Chondrocyte (in vitro differentiated cells): ENCODE data around the gene C5orf52. TPM values are rescaled to one million over a fixed set of nuclear protein-coding genes. Genes with fewer than 3 reads are reported as not detected.

Experiments
- DNase-seq: peaks from one replicate; pipeline ENCODE4 v3.0.0; 2021; ENCODE audit warnings: mixed read lengths, low spot score
- H3K27ac Mint-ChIP-seq: one replicate; pipeline ENCODE4 v1.8.0; 2021; ENCODE audit warnings: mild to moderate bottlenecking, moderate library complexity, mixed read lengths; ENCODE audit not compliant: unreplicated experiment
- H3K27me3 Mint-ChIP-seq: 2 replicates; pipeline ENCODE4 v1.8.0; 2021; ENCODE audit warnings: low read depth, mixed read lengths
- H3K36me3 Mint-ChIP-seq: 2 replicates; pipeline ENCODE4 v1.8.0; 2021; ENCODE audit warnings: low read depth, mixed read lengths
- H3K4me1 Mint-ChIP-seq: 2 replicates; pipeline ENCODE4 v1.8.0; 2021; ENCODE audit warnings: low read depth, mild to moderate bottlenecking, mixed read lengths
- H3K4me3 Mint-ChIP-seq: one replicate; pipeline ENCODE4 v1.8.0; 2021; ENCODE audit warnings: mild to moderate bottlenecking, moderate library complexity, mixed read lengths; ENCODE audit not compliant: unreplicated experiment
- H3K9me3 Mint-ChIP-seq: 2 replicates; pipeline ENCODE4 v1.8.0; 2021; ENCODE audit warnings: low read depth, mixed read lengths
- CTCF ChIP-seq: fragments of 200-600 bp; sonication (generic); IDR thresholded peaks from 2 replicates; pipeline ENCODE4 v1.5.0; 2021; ENCODE audit warnings: antibody characterized with exemption, mild to moderate bottlenecking, moderate library complexity
- total RNA-seq: library from RNA; stranded (reverse); gene quantifications from 3 replicates; pipeline ENCODE4 v1.2.1, GENCODE V29; 2021

C5orf52 gene
- total RNA-seq, 1 donor from 2014 or later = not detected

GRCh38 chr5:157657516-157657915, 13.8 kb upstream of the C5orf52 start:
- no peak for TF ChIP-seq CTCF
- Mint-ChIP-seq H3K27me3 (no peaks in the 10 kb centered on the region), H3K9me3 (peaks cover 13% of the 10 kb centered on the region), H3K4me3 (no peak overlapping the region), H3K36me3 (peaks cover 1% of the 10 kb centered on the region), H3K27ac (no peak overlapping the region), H3K4me1 (no peaks in the 10 kb centered on the region)
- no peak for DNase-seq

- H3K27me3 Mint-ChIP-seq = no peaks in the 10 kb centered on the region
- H3K36me3 Mint-ChIP-seq = no peaks in the 10 kb centered on the region
- H3K4me1 Mint-ChIP-seq = no peaks in the 10 kb centered on the region
- peaks cover 12% of the 10 kb centered on the region for H3K9me3 Mint-ChIP-seq
- DNase-seq = no peak
- H3K4me3 Mint-ChIP-seq = no peak overlapping the region
- TF ChIP-seq CTCF = no peak
- H3K27ac Mint-ChIP-seq = no peak overlapping the region
Measured at GRCh38 chr5:157658893-157659292, 12.4 kb upstream of the C5orf52 start.

DNA sequence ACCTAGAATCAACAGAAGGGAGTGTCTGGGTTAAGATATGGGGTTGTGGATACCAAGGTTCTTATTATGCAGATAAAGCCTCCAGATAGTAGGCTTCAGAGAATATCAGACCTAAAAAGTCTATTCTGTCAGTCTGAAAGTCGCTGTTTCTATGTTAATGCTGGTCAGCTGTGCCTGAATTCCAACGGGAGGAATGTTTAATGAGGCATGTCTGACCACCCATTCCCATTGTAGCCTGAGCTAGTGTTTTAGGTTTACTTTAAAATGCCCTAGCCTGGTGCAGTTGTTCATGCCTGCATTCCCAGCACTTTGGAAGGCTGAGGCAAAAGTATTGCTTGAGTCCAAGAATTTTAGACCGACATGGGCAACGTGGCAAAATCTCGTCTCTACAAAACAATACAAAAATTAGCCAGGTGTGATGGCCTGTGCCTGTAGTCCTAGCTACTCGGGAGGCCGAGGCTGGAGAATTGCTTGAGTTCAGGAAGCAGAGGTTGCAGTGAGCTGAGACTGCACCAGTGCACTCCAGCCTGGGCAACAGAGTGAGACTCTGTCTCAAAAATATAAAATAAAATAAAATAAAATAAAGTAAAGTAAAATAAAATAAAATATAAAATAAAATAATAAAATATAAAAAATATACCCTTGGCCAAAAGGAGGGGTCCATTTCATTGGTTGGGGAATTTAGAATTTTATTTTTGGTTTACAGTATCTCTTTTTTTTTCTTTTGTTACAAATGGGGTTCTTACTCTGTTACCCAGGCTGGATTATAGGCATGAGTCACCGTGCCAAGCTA, 11.3 kb upstream of the C5orf52 start:
- no peak for TF ChIP-seq CTCF
- Mint-ChIP-seq H3K27ac (no peak overlapping the region), H3K36me3 (no peaks in the 10 kb centered on the region), H3K9me3 (peaks cover 15% of the 10 kb centered on the region), H3K27me3 (no peaks in the 10 kb centered on the region), H3K4me1 (no peaks in the 10 kb centered on the region), H3K4me3 (no peak overlapping the region)
- no peak for DNase-seq

DNA sequence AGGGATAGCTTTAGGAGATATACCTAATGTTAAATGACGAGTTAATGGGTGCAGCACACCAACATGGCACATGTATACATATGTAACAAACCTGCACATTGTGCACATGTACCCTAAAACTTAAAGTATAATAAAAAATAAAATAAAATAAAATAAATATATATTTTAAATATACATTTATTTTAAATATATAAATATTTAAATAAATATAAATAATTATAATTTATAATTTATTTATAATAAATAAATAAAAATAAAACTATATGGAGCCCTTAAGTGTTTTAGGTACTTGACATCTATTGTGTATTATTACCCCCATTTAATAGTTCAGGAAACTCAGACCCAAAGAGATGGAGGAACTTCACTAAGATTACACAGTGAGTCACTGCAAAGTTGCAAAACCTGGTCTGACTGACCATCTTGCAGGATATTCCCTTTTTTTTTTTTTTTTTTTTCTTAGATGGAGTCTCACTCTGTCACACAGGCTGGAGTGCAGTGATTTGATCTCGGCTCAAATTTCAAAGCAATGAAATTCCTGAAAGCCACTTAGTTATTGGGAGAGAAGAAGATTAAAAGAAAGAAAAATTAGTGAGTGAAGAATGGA, 5.8 kb upstream of the C5orf52 start:
- DNase-seq = no peak
- H3K27ac Mint-ChIP-seq = no peak overlapping the region
- no peak overlapping the region for H3K4me3 Mint-ChIP-seq
- no peak for TF ChIP-seq CTCF
- H3K27me3 Mint-ChIP-seq = peaks cover 2% of the 10 kb centered on the region
- no peaks in the 10 kb centered on the region for H3K36me3 Mint-ChIP-seq
- peaks cover 8% of the 10 kb centered on the region for H3K9me3 Mint-ChIP-seq
- peaks cover 5% of the 10 kb centered on the region for H3K4me1 Mint-ChIP-seq

DNA sequence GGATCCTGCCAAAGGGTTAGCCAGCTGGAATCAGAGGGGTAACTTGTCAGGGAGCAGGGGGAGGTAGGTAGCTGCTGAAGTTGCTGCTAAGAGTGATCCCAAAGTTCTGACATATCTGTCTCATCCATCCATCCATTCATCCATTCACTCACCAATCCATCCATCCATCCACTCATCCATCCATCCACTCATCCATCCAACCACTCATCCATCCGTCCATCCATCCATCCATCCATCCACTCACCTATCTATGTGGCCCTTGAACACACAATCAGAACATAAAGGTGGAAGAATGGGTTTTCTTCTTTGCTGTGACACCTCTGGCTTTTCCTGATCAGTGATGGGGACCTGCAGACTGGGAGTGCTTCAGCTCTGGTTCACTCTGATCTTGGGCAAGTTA, 3.0 kb upstream of the C5orf52 start:
- no peak for DNase-seq
- Mint-ChIP-seq H3K36me3 (no peaks in the 10 kb centered on the region), H3K27ac (no peak overlapping the region), H3K9me3 (peaks cover 5% of the 10 kb centered on the region), H3K4me1 (peaks cover 13% of the 10 kb centered on the region), H3K27me3 (peaks cover 2% of the 10 kb centered on the region), H3K4me3 (no peak overlapping the region)
- TF ChIP-seq CTCF = no peak
